Fibroblast of villous mesenchyme (primary cell): ENCODE measurements around the gene LSP1. TPM values are rescaled to one million over a fixed set of nuclear protein-coding genes. Genes with fewer than 3 reads are reported as not detected.

Source experiments
- DNase-seq: peaks from one replicate; pipeline ENCODE4 v3.0.0-alpha.2; 2010; ENCODE audit warnings: low read depth
- H3K4me3 ChIP-seq: 2 replicates; pipeline ENCODE4 v1.5.1; 2011; ENCODE audit warnings: low read depth, mild to moderate bottlenecking, low read length
- CTCF ChIP-seq: IDR thresholded peaks from 2 replicates; pipeline ENCODE4 v1.5.1; 2012; ENCODE audit warnings: low read depth, mild to moderate bottlenecking, low read length; ENCODE audit not compliant: insufficient read depth
- total RNA-seq: library from RNA; depleted of rRNA; stranded (reverse); fragments of >200 nt; gene quantifications from 2 replicates; pipeline ENCODE4 v1.2.3, GENCODE V29; 2012

The LSP1 gene
- total RNA-seq, 1 donor: not detected

DNA sequence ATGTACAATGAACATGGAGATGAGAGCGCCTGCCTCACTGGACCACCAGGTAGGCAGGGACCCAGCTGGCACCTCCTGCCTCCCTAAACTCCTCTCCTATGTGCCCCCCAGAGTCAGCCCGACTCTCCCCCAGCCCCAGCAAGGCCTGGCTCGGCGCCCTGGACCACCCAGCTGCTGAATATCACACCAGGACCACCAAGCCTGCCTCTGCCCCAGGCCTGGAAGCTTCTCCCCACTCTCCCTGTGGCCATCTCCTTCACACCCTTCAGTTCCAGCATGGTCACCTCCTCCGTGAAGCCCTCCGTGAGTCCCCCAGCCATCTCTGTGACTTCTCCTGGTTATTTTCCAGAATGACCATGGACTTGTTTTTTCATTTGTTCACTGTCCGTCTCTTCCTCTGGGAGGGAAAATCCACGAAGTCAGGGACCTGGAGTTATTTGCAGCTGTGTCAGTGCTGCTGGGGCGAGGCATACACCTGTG lies 6.4 kb upstream of the LSP1 start:
- no peak for TF ChIP-seq CTCF
- no peak overlapping the region for H3K4me3 ChIP-seq
- no peak for DNase-seq

- DNase-seq: no peak
- H3K4me3 ChIP-seq: no peak overlapping the region
- no peak for TF ChIP-seq CTCF
These were observed 5.7 kb upstream of the LSP1 start for GRCh38 chr11:1847006-1847735.

DNA sequence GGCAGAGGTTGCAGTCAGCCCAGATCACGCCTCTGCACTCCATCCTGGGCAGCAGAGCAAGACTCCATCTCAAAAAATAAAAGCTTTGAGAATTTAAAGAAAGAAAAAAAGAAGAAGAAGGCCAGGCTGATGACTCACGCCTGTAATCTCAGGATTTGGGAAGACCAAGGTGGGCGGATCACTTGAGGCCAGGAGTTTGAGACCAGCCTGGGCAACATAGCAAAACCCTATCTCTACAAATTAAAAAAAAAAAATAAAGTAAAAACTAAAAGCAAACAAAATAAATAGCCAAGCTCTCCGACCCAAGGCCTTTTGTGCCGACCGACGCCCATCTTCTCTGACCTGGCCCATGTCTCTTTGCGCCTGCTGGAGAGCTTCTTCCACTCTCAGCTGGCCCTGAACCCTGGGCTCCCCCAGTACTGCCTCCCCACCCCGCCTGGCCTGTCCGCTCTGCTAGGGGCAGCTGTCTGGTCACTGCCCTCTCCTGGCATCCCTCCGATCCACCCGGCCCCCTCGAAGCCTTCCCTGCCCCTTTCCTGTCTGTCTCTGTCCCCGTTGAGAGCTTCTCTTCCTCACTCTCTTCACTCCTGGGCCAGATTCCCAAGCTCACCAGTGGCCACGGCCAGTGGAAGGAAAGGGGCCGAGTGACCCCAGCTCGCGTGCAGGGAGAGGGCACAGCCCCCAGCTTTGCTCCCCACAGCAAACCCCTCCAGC lies 4.8 kb upstream of the LSP1 start:
- TF ChIP-seq CTCF: no peak
- DNase-seq: peak; percentile 18
- no peak overlapping the region for H3K4me3 ChIP-seq

DNA sequence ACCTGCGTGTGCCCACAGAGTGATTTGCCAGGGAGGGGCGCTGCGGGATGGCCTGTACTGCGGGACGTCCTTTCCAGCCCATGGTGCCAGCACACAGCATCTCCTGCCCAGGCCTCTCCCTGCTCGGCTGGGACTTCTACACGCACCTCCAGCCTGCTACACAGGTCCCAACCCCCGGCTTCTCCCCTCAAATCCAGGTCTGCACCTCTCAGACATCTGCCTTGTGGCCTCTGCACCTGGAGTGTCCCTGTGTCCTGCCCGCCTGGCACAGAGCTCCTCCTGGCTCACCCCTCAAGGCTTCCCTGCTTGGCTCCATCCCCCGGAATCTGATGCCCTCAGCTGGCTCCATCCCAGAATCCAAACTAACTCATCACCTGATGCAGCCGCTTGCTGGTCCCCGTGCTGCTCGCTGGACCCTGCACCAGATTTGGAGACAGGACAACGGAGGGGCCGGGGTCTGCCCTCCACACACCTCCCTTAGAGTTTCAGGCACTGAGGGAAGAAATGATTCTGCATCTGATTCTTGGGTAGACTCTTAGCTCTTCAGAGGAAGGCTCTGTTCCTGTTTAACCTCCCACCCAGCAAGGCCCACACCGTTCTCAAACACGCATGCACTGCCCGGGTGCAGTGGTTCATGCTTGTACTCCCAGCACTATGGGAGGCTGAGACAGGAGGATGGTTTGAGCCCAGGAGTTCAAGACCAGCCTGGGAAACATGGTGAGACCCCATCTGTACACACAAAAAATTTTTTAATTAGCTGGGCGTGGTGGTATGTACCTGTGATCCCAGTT lies 4.0 kb upstream of the LSP1 start:
- no peak overlapping the region for H3K4me3 ChIP-seq
- no peak for TF ChIP-seq CTCF
- DNase-seq: no peak

- no peak for DNase-seq
- TF ChIP-seq CTCF: no peak
- H3K4me3 ChIP-seq: no peak overlapping the region
These were observed 1.3 kb upstream of the LSP1 start for GRCh38 chr11:1851468-1852180.

GRCh38 chr11:1852271-1852876 lies 510 bp upstream of the LSP1 start:
- H3K4me3 ChIP-seq: no peak overlapping the region
- DNase-seq: no peak
- no peak for TF ChIP-seq CTCF
